ENCODE data around the gene FBXW11.

- TF ChIP-seq EZH2 (IDR thresholded peaks at IDR 0.05; ENCODE audit: insufficient read depth, low read length) (no peak), CTCF (IDR thresholded peaks at IDR 0.05; ENCODE audit: insufficient read depth, low read depth, low read length) (no peak)
These were observed 167.3 kb downstream of the FBXW11 start for GRCh38 chr5:171839112-171839511.

Data from astrocyte (in vitro differentiated cells and primary cell).